ENCODE measurements around the gene CMPK1. TPM values are rescaled to one million over a fixed set of nuclear protein-coding genes. Genes with fewer than 3 reads are reported as not detected.

CMPK1 gene
- total RNA-seq, 1 donor from 2014 or later, result 88.1 TPM

GRCh38 chr1:47418122-47418521 is 84.5 kb downstream of the CMPK1 start:
- DNase-seq (ENCODE audit: extremely low read depth, low read depth, low spot score), result no peak

GRCh38 chr1:47418681-47419325 is 85.2 kb downstream of the CMPK1 start:
- DNase-seq (ENCODE audit: extremely low read depth, low read depth, low spot score), result no peak

GRCh38 chr1:47420547-47420946 is 87.0 kb downstream of the CMPK1 start:
- DNase-seq (ENCODE audit: extremely low read depth, low read depth, low spot score), result no peak

- no peak for DNase-seq (ENCODE audit: extremely low read depth, low read depth, low spot score)
Observed at GRCh38 chr1:47423872-47424271, 90.3 kb downstream of the CMPK1 start.

GRCh38 chr1:47424336-47424982 is 90.9 kb downstream of the CMPK1 start:
- DNase-seq (ENCODE audit: extremely low read depth, low read depth, low spot score), result no peak

Other genes starting within 250 kb of the CMPK1 start
- not detected in 2 replicates for gene CYP4A22, start 196.3 kb upstream of the CMPK1 start, total RNA-seq
- not detected in 2 replicates for gene PDZK1IP1, start 143.8 kb upstream of the CMPK1 start, total RNA-seq
- 20.4 and 23.2 TPM in 2 replicates for gene TAL1, start 101.6 kb upstream of the CMPK1 start, total RNA-seq
- 3.8 and 7.8 TPM in 2 replicates for gene STIL, start 19.6 kb upstream of the CMPK1 start, total RNA-seq
- not detected in 2 replicates for gene FOXE3, start 82.5 kb downstream of the CMPK1 start, total RNA-seq
- gene FOXD2, start 104.3 kb downstream of the CMPK1 start, total RNA-seq, result 0.10 and 0.18 TPM in 2 replicates

All from glomerular endothelial cell (primary cell).